GM18861 (cell line): ENCODE measurements around the gene ELP1.
"Not testable (repeated sequence)": the region's sequence is repeated elsewhere in the genome, so short reads cannot be mapped to it uniquely, and the experiment has no call there.

ENCODE experiments used
- ATAC-seq: cut with Tn5 transposase; IDR thresholded peaks from one replicate; pipeline ENCODE4 v1.9.1; 2021; ENCODE audit not compliant: unreplicated experiment

The ELP1 gene

DNA sequence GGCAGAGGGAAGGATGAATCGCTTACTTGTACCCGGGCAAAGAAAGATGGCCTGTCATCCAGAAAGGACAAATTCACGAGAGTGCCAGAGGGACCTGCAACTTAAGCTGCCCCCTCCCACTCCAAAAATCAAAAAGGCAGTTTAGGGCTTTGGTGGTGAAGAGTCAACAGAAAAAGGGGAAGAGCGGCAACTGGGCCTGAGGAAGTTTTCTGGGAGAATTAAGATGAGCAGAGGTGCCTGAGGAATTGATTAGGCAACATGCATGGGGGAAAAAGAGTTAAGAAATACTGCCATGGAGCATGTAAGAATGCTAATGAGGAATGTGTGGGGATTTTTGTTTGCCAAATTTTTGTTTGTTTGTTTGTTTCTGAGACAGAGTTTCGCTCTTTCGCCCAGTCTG lies 76.4 kb downstream of the ELP1 start:
- no peak for ATAC-seq

DNA sequence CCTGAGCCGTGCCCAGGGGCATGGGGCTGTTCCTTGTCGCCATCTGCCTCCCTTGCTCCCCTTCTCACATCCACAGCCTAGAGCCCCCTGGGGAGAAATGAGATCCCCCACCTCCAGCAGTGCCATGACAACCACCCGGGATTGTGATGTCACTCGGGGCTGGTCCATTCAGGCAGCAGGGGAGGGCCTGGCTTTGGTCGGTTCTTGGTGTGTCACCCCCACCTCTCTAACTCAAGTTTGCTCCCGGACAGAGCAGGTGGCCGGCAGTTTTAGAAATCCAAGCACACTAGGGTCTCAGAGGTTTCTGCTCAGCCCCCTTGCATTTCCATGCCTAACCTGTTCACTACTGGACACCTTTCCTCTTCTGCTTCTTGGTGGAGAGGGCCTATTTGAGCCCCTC lies 78.0 kb downstream of the ELP1 start, which contains the start of gene ACTL7B:
Gene ACTL7B, minus strand, starts transcription at position 99 of the 400 bp plus-strand sequence. Its CDS starts 56 bp downstream, at position 43.
- ATAC-seq, result no peak

DNA sequence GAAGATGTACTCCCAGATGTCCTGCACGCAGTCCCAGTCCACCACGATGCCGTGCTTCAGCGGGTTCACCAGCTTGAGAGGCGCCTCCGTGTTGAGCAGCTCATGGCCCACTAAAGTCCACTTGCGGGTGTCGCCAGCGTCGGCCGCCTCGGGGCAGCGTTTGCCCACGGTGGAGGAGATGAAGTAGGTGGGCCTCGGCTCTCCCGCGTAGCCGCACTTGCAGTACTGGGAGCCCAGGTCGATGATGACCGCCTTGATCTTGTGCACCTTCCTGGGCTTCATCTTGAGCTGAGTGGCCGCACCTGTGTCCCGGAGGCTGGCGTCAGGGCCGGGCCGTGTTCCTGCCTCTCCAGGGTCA lies 78.4 kb downstream of the ELP1 start:
- ATAC-seq, result no peak

DNA sequence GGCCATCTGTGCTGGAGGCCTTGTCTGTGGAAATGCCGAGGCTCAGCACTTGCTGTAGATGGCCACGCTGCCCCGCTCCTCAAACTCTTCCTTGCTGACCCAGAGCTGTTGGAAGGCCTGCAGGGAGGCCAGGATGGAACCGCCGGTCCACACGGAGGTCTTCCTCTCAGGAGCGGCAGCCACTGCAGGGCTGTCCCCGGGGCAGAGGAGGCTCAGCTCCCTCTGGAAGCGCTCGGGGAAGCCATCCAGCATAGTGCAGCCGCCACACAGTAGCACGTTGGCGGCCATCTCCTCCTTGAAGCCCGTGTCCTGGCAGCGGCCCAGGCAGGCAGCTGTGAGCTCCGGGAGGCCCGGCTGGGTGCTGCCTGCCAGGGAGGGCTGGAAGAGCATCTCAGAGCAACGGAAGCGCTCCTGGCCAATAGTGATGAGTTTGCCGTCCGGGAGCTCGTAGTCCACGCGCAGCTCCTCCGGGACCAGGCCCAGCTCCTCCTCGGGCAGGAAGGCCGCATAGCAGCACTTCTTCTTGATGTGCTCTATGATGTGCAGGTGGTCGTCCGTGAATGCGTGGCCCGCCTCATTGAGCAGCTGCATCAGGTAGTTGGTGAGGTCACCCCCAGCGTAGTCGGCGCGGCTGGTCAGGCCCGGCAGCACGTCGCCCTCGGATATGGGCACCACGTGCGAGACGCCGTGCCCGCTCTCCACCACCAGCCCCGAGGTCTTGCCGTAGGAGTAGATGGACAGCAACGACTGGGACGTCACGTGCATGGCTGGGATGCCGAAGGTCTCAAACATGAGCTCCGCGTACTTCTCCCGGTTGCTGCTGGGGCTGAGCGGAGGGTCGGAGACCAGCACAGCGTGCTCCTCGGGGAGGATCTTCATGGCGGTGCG lies 79.0 kb downstream of the ELP1 start:
- no peak for ATAC-seq

DNA sequence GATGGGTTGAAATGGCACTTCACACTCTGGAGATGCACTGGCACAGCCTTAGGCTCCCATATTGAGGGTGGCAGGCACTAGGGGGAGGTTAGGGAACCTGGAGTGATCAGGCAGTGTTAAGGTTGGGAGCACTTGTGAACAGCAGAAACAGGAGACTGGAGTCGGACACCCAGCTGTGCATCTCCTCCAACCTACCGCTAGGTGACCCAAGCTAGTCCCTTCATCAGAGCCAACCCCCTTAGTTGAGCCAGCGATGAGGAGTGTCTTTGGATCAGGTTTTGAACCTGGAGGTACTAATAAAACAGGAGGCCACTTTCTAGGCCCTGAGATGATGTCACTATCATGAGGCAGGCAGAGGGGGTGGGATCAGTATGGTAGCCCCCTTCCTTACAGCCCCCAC lies 79.8 kb downstream of the ELP1 start:
- no peak for ATAC-seq

DNA sequence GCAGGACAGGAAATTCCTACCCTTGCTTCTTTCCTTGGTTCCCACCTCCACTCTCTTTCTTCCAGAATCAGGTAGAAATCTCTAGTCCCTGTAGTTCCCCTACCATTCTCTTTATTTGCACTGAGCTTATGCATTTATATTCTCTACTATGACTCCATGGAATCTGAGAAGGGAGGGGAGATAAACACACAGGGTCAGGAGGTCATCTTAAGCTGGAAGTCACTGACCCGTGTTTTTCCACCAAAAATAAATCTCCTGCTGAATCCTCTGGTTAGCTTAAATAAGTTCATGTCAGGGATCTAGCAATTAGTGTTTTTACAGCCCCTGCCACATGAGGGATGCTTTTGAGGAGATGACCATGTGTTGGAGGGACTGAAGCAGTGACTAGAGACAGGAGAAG lies 81.8 kb downstream of the ELP1 start:
- ATAC-seq, result no peak

DNA sequence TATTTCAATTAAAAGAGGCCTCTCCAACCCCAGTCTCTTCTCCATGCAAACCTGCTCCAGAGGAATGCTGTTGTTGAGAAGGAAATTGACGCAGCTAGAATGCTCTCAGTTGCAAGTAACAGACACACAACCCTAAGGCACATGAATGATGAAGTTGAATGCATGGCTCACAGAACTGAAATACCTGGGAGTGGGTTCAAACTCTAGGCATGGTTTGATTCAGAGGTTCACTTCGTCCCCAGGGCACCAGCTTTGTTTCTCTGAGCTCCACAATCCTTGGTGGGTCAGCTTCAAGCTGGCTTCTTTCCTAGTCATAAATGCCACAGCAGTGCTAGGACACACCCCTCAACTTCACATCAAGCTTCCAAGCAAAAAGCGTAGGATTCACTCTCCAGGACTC lies 82.8 kb downstream of the ELP1 start:
- ATAC-seq, result no peak

DNA sequence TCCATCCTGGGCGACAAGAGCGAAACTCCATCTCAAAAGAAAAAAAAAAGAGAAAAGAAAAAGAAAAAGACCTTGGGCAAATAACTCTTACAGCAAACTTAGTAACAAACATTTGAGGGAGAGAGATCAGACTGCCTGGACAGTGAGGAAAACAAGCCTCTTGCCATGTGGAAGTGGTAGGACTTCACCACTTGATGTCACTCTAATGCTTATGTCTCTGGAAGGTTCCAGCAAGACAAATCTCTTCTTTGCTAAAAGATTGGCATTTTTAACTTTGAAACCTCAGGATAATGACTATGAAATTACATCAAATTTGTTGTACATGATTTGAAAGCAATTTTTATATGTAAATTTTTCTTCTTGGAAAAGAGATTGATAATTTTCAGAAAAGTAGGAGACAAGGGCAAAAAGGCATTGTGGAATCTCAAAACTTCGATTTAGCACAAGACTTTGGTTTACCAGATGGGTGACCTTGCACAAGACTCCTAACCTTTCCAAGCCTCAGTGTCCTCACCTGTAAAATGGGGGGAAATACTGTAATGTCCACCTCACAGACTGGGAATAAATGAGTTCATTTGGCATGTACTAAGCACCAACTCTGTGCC lies 83.5 kb downstream of the ELP1 start:
- no peak for ATAC-seq

DNA sequence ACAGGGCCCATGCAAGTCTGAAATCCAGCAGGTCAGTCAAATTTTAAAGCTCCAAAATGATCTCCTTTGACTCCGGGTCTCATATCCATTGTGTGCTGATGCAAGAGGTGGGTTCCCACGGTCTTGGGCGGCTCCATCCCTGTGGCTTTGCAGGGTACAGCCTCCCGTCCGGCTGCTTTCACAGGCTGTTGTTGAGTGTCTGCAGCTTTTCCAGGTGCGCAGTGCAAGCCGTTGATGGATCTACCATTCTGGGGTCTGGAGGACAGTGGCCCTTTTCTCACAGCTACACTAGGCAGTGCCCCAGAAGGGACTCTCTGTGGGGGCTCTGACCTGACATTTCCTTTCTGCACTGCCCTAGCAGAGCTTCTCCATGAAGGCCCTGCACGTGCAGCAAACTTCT lies 85.6 kb downstream of the ELP1 start:
- not testable (repeated sequence) for ATAC-seq

DNA sequence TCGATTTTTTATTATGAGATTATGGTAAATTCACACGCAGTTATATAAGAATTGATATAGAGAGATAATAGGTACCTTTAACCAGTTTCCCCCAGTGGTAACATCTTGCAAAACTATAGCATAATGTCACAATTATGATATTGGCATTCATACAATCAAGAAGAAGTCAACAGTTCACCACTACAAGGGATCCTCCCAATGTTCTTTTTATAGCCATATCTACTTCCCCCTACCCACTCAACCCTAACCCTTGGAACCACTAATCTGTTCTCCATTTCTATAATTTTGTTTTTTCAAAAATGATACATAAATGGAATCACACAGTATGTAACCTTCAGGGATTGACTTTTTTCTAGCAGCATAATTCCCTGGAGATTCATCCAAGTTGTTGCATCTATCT lies 88.0 kb downstream of the ELP1 start:
- ATAC-seq, result no peak

DNA sequence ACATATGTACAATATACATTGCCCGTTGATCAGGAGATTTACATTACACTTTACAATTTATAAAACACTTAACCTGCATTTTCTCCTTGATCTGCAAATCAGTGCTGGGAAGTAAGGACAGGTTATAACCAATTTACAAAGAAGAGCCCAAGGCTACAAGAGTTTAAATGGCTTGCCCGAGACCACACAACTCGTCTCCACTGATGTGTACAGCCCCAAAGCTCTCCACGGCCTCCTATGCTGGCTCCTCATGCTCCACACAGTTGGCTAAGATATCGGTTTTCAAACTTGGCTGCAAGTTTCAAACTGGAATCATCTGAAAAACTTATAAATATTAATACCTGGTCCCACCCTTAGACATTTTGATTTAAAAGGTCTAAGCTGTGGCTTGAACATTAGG lies 88.4 kb downstream of the ELP1 start:
- no peak for ATAC-seq

DNA sequence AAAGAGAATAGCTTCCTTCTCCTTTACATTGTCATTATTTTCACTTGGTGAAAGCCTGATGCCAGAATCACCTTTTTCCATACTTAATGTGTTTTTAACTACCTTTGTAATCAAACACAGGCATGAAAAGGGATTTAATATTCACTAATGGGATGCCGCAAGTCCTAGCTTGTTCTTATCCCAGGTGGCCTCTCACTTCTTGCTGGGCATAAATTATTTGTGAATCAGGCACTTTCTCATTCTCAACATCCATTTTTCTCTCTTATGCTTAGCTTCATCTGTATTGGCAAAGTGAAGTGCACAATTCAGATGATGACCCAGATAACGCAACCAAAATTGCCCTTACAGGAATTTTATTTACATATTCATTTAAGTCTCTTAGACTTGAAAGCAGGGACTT lies 89.1 kb downstream of the ELP1 start:
- ATAC-seq, result no peak

DNA sequence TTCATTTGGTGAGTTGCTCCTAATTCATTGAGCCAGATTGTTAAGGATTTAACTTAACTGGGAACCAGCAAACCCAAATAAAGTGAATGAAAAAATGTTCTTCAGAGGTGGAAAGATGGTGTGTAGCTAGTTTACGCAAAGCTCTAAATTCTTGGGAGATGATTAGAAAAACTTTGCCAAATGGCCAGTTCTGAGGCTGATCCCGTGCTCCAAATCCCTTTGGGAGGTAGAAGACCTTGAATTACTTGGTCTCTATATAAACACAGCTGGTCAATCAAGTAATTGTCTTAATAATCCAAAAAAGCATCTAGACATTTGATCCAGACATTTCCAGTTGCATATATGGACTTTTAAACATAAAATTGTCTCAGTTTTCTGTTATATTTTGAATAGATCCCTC lies 89.5 kb downstream of the ELP1 start:
- no peak for ATAC-seq

DNA sequence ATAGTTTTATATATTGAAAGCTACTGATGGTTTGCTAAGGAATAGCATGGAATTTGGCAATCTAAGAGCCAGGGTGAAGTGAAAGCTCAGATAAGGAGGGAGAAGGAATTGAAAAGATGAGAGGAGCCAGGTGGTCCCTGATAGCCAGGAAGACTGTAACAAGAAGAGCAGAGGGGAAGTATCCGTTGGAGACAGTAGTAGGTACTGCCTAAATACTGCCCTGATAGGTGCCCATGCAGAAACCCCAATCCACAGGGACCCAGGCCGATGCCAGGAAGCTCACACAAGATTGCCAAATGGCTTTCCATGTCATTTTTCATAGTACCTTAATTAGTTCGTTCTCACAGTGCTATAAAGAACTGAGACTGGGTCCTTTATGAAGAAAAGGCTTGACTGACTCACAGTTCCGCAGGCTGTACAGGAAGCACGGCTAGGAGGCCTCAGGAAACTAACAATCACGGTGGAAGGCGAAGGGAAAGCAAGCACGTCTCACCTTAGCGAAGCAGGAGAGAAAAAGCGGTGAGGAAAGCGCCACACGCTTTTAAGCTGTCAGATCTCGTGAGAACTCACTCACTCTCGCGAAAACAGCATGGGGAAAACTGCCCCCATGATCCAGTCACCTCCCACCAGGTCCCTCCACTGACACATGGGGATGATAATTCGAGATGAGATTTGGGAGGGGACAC lies 91.2 kb downstream of the ELP1 start:
- no peak for ATAC-seq

DNA sequence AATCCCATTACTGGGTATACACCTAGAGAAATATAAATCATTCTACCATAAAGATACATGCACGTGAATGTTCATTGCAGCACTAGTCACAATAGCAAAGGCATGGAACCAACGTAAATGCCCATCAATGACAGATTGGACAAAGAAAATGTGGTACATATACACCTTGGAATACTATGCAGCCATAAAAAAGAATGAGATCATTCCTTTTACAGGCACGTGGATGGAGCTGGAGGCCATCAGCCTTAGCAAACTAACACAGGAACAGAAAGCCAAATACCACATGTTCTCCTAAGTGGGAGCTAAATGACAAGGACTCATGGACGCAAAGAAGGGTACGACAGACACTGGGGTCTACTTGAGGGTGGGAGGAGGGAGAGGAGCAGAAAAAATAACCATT lies 94.4 kb downstream of the ELP1 start:
- ATAC-seq, result not testable (repeated sequence)

DNA sequence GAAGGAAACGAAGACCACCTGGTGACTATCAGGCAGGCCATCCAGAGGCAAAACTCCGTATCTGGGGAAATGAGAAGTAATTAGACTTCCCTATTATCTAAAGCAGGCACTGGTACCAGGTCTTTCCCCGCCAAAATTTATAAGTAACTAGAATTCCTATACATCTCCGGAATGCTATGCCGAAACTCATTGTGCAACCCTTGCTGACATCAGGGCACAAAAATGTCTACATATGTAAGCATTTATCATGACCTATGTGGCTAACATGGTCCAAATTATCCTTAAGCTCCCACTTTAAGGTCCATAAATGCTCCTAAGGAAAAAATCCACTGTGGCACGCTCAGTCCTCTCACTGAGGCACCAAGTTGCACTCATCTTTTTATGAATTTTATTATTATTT lies 95.9 kb downstream of the ELP1 start:
- ATAC-seq, result no peak

DNA sequence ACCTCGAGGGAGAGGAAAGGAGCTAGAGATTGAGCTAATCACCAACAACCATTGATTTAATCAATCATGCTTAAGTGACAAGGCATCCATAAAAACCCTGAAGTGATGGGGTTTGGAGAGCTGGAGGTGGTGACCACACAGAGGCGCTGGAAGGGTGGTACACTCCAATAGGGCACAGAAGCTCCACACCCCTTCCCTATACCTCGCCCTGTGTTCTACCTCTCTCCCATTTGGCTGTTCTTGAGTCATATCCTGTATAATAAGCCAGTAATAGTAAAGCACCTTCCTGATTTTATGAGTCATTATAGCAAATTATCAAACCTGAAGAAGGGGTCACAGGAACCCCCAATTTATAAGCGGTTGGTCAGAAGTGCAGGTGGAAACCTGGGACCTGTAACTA lies 96.4 kb downstream of the ELP1 start:
- no peak for ATAC-seq

DNA sequence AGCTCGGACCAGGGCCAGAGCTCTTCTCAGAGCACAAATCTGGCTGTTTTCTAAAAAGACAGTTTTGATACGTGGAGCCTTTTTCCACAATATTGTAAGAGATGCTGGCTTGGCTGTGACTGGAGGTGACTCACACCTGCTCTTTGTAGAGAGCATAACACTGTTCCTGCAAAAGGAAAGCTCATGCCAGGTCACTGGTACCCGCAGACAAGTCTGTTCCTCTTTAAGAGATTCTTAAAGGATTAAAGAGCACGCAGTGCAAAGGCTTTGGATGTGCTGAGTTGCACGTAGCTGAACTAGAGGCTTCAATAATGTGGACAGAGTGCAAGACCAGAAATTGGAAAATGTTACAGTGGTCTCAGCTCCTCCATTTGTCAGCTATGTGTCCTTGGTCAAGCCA lies 97.1 kb downstream of the ELP1 start:
- ATAC-seq, result no peak

DNA sequence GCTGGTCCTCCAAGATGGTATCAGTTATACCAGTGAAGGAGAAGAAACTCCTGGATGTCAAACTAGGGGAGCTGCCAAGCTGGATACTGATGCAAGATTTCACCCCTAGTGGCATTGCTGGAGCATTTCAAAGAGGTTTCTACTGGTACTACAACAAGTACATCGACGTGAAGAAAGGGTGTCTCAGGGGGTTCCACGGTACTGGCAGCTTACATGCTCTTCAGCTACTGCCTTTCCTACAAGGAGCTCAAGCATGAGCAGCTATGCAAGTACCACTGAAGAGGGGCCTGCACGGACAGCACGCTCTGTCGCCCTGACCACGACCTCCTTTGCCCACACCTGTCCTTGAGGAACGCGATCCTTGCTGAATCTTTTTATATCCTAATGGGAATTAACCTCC lies 97.6 kb downstream of the ELP1 start:
- no peak for ATAC-seq

DNA sequence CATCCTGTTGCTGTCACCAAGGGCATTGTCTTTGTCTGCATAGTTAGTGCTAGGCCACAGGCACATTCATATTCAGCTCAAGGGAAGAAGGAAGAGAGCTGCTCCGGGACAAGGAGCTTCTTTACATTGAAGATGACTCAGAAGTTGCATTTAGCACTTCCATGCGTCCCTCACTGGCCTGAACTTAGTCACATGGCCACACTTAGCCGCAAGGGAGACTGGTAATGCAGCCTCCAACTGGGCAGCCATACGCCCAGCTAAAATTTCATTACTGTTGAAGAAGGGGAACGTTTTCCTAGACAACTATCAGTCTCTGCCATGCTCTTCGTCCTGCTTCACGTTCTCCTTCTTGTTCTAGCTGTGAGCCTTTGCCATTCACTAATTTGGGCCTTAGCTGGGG lies 98.1 kb downstream of the ELP1 start:
- no peak for ATAC-seq

DNA sequence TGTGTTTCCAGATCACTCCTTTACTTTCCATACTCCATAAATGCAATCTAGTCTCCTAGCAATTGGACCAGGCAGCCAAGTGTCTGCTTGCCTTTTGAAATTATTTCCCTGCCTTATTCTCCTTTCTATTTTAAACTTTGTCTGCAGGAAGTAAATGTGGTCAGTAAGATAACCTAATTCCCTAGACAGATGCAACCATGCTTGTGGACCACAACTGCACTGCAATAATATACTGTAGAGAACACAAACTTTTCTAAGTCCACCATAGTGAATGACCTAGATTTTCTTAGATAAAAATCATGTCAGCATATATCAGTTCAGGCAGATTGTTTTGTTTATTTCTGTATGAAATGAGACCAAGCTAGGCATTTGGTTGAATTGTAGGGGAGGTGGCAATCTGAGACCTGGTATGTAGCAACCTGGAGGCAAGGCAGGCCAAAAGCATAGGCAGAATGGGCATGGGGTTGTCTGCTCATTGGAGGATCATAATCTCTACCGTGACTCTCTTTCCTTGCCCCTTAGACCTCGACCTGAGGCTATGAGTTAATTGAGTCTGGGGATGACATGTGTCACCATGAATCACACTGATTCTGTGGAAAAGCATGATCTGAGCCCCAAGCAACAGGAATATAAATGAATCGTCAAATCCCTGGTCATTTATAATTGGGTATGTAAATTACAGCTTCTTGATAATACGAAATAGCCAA lies 98.8 kb downstream of the ELP1 start:
- ATAC-seq, result no peak

DNA sequence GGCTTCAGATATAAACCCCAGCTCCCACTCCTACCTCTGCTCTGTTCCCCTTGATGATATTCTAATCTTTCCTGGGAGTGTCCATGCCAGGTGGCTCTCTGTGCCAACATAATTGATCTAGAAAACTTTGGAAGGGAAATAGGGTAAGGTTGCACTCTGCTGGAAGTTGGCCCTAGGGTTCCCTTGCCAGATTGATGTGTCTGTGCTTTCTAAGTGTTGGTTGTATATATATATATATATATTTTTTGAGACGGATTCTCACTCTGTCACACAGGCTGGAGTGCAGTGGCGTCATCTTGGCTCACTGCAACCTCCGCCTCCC lies 101.8 kb downstream of the ELP1 start:
- ATAC-seq, result no peak
